ENCODE measurements around the gene HACD4.

Gene HACD4

DNA sequence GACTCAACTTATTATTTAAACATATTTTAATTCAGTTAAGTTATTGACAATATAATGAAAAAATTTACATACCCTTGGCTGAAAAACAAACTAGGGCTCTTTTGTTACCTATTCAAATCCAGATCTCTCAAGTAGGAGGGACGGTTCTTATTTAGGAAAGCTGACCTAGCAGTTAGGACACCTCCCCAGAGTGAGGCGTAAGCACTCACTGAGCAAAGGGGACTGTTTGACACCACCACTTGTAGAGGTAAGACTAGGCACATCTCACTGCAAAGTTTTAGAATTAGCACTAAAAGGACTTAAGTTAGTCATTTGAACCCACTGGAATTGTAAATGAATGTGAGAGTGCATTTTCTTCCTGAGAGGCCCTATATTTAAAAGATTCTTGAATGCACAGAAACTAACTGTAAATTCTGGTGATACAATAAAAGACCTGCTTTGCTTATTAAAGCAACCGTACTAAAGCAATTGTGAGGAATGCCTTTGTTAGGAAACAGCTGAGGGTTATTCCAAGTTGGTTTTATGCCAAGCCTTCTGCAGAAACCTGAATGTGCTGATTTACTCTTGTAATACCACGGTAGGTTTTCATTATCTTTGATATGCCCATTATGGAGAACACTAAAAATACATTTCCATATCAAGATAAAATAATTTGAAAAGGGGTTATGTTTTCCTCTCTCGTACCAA is 16.2 kb downstream of the HACD4 start:
- no peak overlapping the region for H3K23ac ChIP-seq (ENCODE audit: low read length)
- H3K79me2 ChIP-seq (ENCODE audit: control insufficient read depth, insufficient read depth, low read length, poor library complexity): no peaks in the 10 kb centered on the region
- H3K36me3 ChIP-seq (ENCODE audit: control insufficient read depth in 1 of 2, insufficient read depth in 2 of 2, low read length in 2 of 2): no peaks in the 10 kb centered on the region

DNA sequence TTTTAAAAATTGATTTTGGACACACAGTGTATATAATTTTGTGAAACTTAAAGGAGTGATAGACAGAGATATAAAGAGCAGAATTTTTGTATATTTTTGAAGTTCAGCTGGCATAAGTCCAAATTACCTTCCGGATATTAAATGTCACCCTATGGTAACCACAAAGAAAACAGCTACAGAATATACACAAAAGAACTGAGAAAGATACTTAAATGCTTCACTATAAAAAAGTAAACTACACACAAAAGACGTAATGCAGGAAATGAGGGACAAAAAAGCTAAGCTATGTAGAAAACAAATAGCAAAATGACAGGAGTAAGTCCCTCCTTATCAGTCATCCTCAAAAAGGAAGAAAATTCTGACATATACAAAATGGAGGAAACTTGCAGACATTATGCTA is 29.4 kb downstream of the HACD4 start:
- H3K18ac ChIP-seq (ENCODE audit: low read length): no peak overlapping the region
- no peak overlapping the region for H4K12ac ChIP-seq (ENCODE audit: low read depth, low read length)
- no peak overlapping the region for H4K8ac ChIP-seq (ENCODE audit: low read depth, low read length)
- H2BK120ac ChIP-seq (ENCODE audit: insufficient read depth, low read length, poor library complexity): no peak overlapping the region
- H2BK5ac ChIP-seq (ENCODE audit: low read depth, low read length, poor library complexity): no peak overlapping the region
- H3K27ac ChIP-seq (ENCODE audit: low read depth, low read length): no peak overlapping the region
- H3K36me3 ChIP-seq (ENCODE audit: control insufficient read depth in 1 of 2, insufficient read depth in 2 of 2, low read length in 2 of 2): no peaks in the 10 kb centered on the region
- no peak overlapping the region for H3K23ac ChIP-seq (ENCODE audit: low read length)
- no peak overlapping the region for H4K91ac ChIP-seq (ENCODE audit: low read depth, low read length)
- H3K9ac ChIP-seq (ENCODE audit: low read length): no peak overlapping the region
- no peak overlapping the region for H2AK5ac ChIP-seq (ENCODE audit: low read length)
- H3K4me2 ChIP-seq (ENCODE audit: low read length): no peak overlapping the region
- no peak overlapping the region for H3K4me3 ChIP-seq (ENCODE audit: low read depth, low read length)
- no peak overlapping the region for H3K14ac ChIP-seq (ENCODE audit: low read length)
- no peaks in the 10 kb centered on the region for H3K27me3 ChIP-seq (ENCODE audit: insufficient read depth, low read length)
- WGBS (ENCODE audit: extremely low coverage, insufficient coverage, insufficient read length): no CpG with 5 or more reads among the region's 2 CpGs
- no peak overlapping the region for H2AFZ ChIP-seq (ENCODE audit: insufficient read depth, low read length, poor library complexity)
- no peak for DNase-seq
- no peaks in the 10 kb centered on the region for H3K4me1 ChIP-seq (ENCODE audit: control insufficient read depth in 1 of 2, insufficient read depth in 2 of 2, low read length in 2 of 2)
- no peaks in the 10 kb centered on the region for H3K9me3 ChIP-seq (ENCODE audit: insufficient read depth, low read depth, low read length)
- H2BK12ac ChIP-seq (ENCODE audit: low read length): no peak overlapping the region
- H3K79me1 ChIP-seq (ENCODE audit: low read length): no peaks in the 10 kb centered on the region
- no peak overlapping the region for H3K4ac ChIP-seq (ENCODE audit: low read depth, low read length)
- H3K79me2 ChIP-seq (ENCODE audit: control insufficient read depth, insufficient read depth, low read length, poor library complexity): no peaks in the 10 kb centered on the region

More for the DNA sequence above, 16.2 kb downstream of the HACD4 start:
- Histone ChIP-seq H3K18ac (ENCODE audit: low read length) (no peak overlapping the region), H3K4ac (ENCODE audit: low read depth, low read length) (no peak overlapping the region), H3K27ac (ENCODE audit: low read depth, low read length) (no peak overlapping the region), H2BK120ac (ENCODE audit: insufficient read depth, low read length, poor library complexity) (no peak overlapping the region), H4K91ac (ENCODE audit: low read depth, low read length) (no peak overlapping the region), H3K27me3 (ENCODE audit: insufficient read depth, low read length) (no peaks in the 10 kb centered on the region), H3K79me1 (ENCODE audit: low read length) (no peaks in the 10 kb centered on the region), H2BK5ac (ENCODE audit: low read depth, low read length, poor library complexity) (no peak overlapping the region), H3K9me3 (ENCODE audit: insufficient read depth, low read depth, low read length) (no peaks in the 10 kb centered on the region), H4K8ac (ENCODE audit: low read depth, low read length) (no peak overlapping the region), H3K14ac (ENCODE audit: low read length) (no peak overlapping the region), H2BK12ac (ENCODE audit: low read length) (no peak overlapping the region), H2AK5ac (ENCODE audit: low read length) (no peak overlapping the region), H3K4me2 (ENCODE audit: low read length) (no peak overlapping the region), H2AFZ (ENCODE audit: insufficient read depth, low read length, poor library complexity) (no peak overlapping the region), H4K12ac (ENCODE audit: low read depth, low read length) (no peak overlapping the region), H3K9ac (ENCODE audit: low read length) (no peak overlapping the region), H3K4me3 (ENCODE audit: low read depth, low read length) (no peak overlapping the region), H3K4me1 (ENCODE audit: control insufficient read depth in 1 of 2, insufficient read depth in 2 of 2, low read length in 2 of 2) (no peaks in the 10 kb centered on the region)
- DNase-seq: no peak
- no CpG with 5 or more reads among the region's 5 CpGs for WGBS (ENCODE audit: extremely low coverage, insufficient coverage, insufficient read length)

- no peaks in the 10 kb centered on the region for H3K27me3 ChIP-seq (ENCODE audit: insufficient read depth, low read length)
- no peaks in the 10 kb centered on the region for H3K9me3 ChIP-seq (ENCODE audit: insufficient read depth, low read depth, low read length)
- no peak overlapping the region for H3K9ac ChIP-seq (ENCODE audit: low read length)
- no peak overlapping the region for H3K27ac ChIP-seq (ENCODE audit: low read depth, low read length)
- no peak overlapping the region for H3K18ac ChIP-seq (ENCODE audit: low read length)
- no peaks in the 10 kb centered on the region for H3K36me3 ChIP-seq (ENCODE audit: control insufficient read depth in 1 of 2, insufficient read depth in 2 of 2, low read length in 2 of 2)
- no peak overlapping the region for H4K8ac ChIP-seq (ENCODE audit: low read depth, low read length)
- no peak overlapping the region for H2BK120ac ChIP-seq (ENCODE audit: insufficient read depth, low read length, poor library complexity)
- H2AK5ac ChIP-seq (ENCODE audit: low read length): no peak overlapping the region
- no peaks in the 10 kb centered on the region for H3K4me1 ChIP-seq (ENCODE audit: control insufficient read depth in 1 of 2, insufficient read depth in 2 of 2, low read length in 2 of 2)
- no peak overlapping the region for H4K12ac ChIP-seq (ENCODE audit: low read depth, low read length)
- no CpG with 5 or more reads among the region's 1 CpG for WGBS (ENCODE audit: extremely low coverage, insufficient coverage, insufficient read length)
- no peak overlapping the region for H3K4me2 ChIP-seq (ENCODE audit: low read length)
- H3K79me1 ChIP-seq (ENCODE audit: low read length): no peaks in the 10 kb centered on the region
- H3K4me3 ChIP-seq (ENCODE audit: low read depth, low read length): no peak overlapping the region
- H3K14ac ChIP-seq (ENCODE audit: low read length): no peak overlapping the region
- no peak overlapping the region for H3K4ac ChIP-seq (ENCODE audit: low read depth, low read length)
- no peak overlapping the region for H3K23ac ChIP-seq (ENCODE audit: low read length)
- H2BK12ac ChIP-seq (ENCODE audit: low read length): no peak overlapping the region
- H2AFZ ChIP-seq (ENCODE audit: insufficient read depth, low read length, poor library complexity): no peak overlapping the region
- H4K91ac ChIP-seq (ENCODE audit: low read depth, low read length): no peak overlapping the region
- DNase-seq: no peak
- no peaks in the 10 kb centered on the region for H3K79me2 ChIP-seq (ENCODE audit: control insufficient read depth, insufficient read depth, low read length, poor library complexity)
- H2BK5ac ChIP-seq (ENCODE audit: low read depth, low read length, poor library complexity): no peak overlapping the region
Observed at GRCh38 chr9:21001581-21001980, 29.9 kb downstream of the HACD4 start.

DNA sequence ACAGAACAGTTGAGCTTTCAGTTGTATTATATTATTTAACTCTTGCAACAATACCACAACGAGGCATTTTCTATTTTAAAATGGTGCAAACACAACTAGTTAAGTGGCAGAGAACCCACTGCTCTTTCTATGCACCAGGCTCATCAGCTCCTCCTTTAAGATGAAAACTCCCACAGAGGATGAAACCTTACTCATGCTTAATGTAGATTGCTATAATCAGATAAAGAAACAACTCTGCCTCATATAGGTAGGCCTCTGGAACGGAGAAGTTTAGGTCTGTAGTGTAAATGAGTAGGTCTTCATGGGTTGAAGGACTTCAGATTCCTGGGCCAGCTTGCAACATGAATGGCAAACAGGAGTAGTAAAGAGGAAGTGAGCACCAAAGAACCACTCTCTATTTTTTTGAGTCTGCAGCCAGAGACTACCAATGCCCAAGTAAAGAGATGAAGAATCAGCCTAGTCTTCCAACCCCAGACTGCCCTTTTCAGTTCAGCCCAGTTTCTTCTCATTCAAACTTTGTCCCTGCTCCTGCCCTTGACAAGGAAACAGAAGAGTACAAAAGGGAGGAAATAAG is 33.9 kb downstream of the HACD4 start:
- Histone ChIP-seq H3K27me3 (ENCODE audit: insufficient read depth, low read length) (no peaks in the 10 kb centered on the region), H4K12ac (ENCODE audit: low read depth, low read length) (no peak overlapping the region), H3K9me3 (ENCODE audit: insufficient read depth, low read depth, low read length) (no peaks in the 10 kb centered on the region), H4K91ac (ENCODE audit: low read depth, low read length) (no peak overlapping the region), H2BK12ac (ENCODE audit: low read length) (no peak overlapping the region), H3K4me2 (ENCODE audit: low read length) (no peak overlapping the region), H3K79me2 (ENCODE audit: control insufficient read depth, insufficient read depth, low read length, poor library complexity) (no peaks in the 10 kb centered on the region), H4K8ac (ENCODE audit: low read depth, low read length) (no peak overlapping the region), H3K4ac (ENCODE audit: low read depth, low read length) (no peak overlapping the region), H3K23ac (ENCODE audit: low read length) (no peak overlapping the region), H3K9ac (ENCODE audit: low read length) (no peak overlapping the region), H3K14ac (ENCODE audit: low read length) (no peak overlapping the region), H3K36me3 (ENCODE audit: control insufficient read depth in 1 of 2, insufficient read depth in 2 of 2, low read length in 2 of 2) (peaks cover 2 to 3% of the 10 kb centered on the region in 2 experiments), H3K18ac (ENCODE audit: low read length) (no peak overlapping the region), H2BK120ac (ENCODE audit: insufficient read depth, low read length, poor library complexity) (no peak overlapping the region), H3K4me3 (ENCODE audit: low read depth, low read length) (no peak overlapping the region), H2BK5ac (ENCODE audit: low read depth, low read length, poor library complexity) (no peak overlapping the region), H2AFZ (ENCODE audit: insufficient read depth, low read length, poor library complexity) (no peak overlapping the region), H3K79me1 (ENCODE audit: low read length) (no peaks in the 10 kb centered on the region), H2AK5ac (ENCODE audit: low read length) (no peak overlapping the region), H3K4me1 (ENCODE audit: control insufficient read depth in 1 of 2, insufficient read depth in 2 of 2, low read length in 2 of 2) (no peaks in the 10 kb centered on the region), H3K27ac (ENCODE audit: low read depth, low read length) (no peak overlapping the region)
- no peak for DNase-seq
- WGBS (ENCODE audit: extremely low coverage, insufficient coverage, insufficient read length): no CpG with 5 or more reads among the region's 2 CpGs
